ENCODE measurements around the gene CD4.

DNA sequence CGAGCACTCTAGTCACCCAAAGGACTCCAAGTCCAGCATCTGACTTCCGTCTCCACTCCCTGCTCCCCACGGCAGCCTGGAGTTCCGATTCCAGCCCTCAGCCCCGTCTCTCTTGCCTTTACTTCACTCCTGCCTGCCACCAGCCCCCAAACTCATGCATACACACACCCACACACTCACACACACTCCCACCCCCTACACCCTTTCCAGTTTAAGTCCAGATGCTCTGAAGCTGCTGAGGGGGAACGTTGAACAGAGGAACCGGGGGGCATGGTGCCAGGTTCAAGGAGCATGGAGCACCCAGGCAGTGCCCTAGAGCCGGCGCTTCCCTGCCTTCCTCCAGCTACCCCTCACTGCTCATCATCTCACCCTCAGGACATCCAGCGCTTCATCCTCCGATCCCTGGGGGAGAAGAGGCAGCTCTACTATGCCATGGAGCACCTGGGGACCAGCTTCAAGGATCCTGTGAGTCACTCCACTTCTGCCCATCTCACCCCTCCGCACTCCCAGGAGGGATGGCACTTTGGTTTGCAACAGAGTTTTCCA lies 42.2 kb downstream of the CD4 start:
- TF ChIP-seq, protein P1, sequence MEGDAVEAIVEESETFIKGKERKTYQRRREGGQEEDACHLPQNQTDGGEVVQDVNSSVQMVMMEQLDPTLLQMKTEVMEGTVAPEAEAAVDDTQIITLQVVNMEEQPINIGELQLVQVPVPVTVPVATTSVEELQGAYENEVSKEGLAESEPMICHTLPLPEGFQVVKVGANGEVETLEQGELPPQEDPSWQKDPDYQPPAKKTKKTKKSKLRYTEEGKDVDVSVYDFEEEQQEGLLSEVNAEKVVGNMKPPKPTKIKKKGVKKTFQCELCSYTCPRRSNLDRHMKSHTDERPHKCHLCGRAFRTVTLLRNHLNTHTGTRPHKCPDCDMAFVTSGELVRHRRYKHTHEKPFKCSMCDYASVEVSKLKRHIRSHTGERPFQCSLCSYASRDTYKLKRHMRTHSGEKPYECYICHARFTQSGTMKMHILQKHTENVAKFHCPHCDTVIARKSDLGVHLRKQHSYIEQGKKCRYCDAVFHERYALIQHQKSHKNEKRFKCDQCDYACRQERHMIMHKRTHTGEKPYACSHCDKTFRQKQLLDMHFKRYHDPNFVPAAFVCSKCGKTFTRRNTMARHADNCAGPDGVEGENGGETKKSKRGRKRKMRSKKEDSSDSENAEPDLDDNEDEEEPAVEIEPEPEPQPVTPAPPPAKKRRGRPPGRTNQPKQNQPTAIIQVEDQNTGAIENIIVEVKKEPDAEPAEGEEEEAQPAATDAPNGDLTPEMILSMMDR (conservative IDR thresholded peaks at IDR 0.05 in 1 of 2, IDR thresholded peaks at IDR 0.05 in 1 of 2; ENCODE audit: low read depth in 1 of 2, low read length in 2 of 2) = no peak
- TF ChIP-seq EZH2 (IDR thresholded peaks at IDR 0.05; ENCODE audit: low read length, missing control alignments) = no peak

Measured in fibroblast of lung (primary cell).